ENCODE measurements around the gene OSBPL5.
"Not testable (repeated sequence)": the region's sequence is repeated elsewhere in the genome, so short reads cannot be mapped to it uniquely, and the experiment has no call there.

Gene OSBPL5

DNA sequence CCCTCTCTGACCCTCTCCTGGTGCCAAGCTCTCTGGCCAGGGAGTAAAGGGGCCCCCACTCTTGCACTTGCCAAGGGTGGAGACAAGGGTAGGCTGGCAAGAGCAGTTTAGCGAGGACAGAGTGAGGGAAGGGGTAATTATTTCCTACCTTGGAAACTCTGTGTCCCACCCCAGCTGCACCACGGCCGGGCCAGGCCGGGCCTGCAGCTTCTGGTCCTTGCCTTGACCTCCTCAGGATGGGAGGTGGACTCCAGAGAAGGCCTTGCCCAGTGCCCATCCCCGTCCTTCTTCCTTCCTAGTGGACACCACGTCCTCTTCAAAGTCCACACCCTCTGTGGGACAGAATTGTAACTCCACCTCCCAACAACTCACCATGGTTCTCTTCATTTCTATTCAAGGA lies 18.4 kb upstream of the OSBPL5 start:
- DNase-seq (ENCODE audit: low read depth in 2 of 2, low spot score in 1 of 2): no peak

DNA sequence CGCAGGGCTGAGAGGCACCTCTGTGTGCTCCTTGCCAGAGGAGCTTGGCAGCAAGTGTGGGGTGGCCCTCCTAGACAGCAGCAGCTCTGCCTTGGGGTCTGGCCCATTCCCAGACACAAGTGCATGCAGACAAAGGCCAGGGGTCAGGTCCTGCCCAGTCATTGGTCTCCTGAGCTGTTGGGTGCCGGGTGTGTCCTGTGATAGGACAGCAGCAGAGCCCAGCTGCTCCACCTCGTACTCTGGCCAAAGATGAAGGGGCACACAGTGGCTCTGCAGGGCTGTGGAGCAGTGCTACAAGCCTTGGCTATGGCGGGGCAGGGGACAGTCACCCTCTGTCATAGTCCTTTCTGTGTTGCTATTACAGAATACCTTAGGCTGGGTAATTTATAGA lies 17.3 kb upstream of the OSBPL5 start:
- no peak for DNase-seq (ENCODE audit: low read depth in 2 of 2, low spot score in 1 of 2)

DNA sequence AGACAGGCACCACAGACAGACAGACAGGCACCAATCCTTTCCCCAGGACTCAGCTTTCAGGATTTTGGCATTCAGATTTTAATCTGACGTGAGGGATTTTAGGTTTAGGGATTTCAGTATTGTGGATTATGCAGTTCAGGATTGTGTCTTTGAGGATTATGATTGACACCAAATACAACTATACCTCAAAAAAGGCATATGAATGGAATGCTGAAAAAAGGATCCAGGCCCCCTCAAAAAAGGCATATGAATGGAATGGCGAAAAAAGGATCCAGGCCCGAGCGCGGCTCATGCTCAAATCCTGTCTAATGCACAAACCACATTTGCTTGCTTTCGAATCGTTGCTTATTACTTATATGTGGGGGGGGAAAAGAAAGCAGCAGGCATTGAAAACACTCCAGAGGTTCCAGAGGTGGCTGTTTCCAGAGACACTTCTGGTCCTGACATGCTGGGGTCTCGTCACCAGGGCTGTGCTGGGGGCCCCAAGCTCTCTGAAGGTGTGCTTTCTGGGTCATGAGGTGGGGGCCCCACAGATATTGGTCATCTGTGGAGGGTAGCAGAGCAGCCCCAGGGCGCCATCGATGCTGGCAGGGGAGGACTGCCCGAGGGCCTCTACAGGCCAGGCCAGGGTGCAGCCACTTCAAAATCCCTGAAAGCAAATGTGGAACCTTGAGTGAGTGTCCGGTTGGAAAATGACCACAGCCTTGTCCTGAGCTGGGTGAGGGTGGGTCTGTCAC lies 16.8 kb upstream of the OSBPL5 start:
- DNase-seq (ENCODE audit: low read depth in 2 of 2, low spot score in 1 of 2): no peak

DNA sequence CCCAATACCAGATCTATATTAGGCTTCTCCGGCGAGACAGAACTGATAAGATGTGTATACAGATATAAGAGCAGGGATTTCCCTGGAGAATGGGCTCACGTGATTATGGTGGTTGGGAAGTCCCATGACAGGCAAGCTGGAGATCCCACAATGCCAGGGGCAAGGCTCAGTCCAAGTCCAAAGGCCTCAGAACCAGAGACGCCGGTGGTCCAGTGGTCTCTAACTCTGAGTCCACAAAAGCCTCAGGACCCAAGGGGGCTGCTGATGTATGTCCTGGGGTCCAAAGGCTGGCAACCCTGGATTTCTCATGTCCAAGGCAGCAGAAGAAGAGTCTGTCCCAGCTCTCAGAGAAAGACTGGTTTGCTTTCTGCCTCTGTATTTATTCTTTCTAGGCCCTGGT lies 15.8 kb upstream of the OSBPL5 start:
- no peak for DNase-seq (ENCODE audit: low read depth in 2 of 2, low spot score in 1 of 2)

DNA sequence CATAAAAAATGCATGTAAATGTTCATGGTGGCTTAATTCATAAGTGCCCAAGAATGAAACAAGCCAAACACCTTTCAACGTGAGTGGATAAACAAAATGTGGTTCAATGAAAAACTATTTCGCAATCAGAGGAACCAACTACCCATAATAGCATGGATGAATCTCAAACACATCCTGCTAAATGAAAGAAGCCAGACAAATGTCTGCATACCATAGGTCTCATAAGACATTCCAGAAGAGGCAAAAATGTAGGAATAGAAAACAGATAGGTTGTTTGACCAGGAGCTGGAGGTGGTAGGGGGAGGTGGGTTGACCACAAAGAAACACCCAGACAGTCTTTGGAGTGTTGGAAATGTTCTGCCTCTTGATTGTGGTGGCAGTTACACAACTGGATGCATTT lies 13.2 kb upstream of the OSBPL5 start:
- no peak for DNase-seq (ENCODE audit: low read depth in 2 of 2, low spot score in 1 of 2)

DNA sequence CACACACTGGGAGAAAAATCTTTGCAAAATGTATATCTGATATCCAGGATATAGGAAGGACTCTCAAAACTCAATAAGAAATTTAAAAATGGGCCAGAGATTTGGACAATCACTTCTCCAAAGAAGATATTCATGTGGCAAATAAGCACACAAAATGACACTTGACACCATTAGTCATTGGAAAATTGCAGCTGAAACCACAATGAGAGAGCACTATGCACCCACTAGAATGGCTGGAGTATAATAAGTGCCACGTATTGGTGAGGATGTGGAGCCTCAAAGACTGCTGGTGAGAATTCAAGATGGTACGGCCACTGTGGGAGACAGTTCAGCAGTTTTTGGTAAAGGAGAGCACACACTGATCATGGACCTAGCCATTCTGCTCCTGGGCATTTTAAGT lies 12.8 kb upstream of the OSBPL5 start:
- no peak for DNase-seq (ENCODE audit: low read depth in 2 of 2, low spot score in 1 of 2)

DNA sequence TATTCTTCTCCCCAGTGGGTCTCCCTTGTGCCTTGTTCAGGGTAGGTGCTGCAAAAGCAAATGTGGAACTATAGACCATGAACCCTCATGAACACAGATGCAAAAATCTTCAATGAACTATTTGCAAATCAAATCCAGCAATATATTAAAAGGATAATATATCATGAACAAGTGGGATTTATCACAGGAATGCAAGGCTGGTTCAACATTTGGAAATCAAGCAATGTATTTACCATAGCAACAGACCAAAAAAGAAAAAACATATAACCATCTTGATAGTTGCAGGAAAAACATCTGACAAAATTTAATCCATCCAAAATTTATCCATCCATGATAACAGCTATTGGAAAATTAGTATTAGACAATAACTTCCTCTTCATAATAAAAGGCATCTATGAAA lies 11.4 kb upstream of the OSBPL5 start:
- DNase-seq (ENCODE audit: low read depth in 2 of 2, low spot score in 1 of 2): no peak

DNA sequence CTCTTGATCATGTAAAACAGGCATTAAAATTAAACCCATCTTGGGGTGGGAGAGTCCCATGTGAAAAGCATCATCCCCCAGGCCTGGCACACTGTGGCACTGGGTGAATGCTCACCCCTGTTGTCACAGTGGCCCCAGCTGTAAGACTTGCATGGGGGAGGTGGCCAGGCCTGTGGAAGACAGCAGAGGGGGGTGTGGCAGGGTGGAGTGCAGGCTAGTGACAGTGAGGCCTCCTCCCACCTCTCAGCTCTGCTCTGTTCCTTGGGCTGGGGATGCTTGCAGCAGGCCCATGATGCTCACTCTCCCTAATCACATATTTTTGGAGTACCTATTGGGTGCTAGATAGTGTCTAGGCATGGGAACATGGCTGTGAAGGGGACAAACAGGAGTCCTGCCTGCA lies 10.1 kb upstream of the OSBPL5 start:
- DNase-seq (ENCODE audit: low read depth in 2 of 2, low spot score in 1 of 2): no peak

DNA sequence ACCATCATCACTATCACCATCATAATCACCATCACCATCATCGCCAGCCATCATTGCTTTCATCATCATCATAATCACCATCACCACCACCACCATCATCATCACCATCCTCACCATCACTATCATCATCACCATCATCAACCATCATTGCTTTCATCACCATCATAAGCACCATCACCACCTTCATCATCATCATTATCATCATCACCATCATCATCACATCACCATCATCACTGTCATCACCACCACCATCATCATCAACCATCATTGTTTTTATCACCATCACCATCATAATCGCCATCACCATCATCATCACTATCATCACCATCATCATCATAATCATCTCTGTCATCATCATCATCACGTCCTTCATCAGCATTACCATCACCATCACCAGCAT lies 9.3 kb upstream of the OSBPL5 start:
- DNase-seq (ENCODE audit: low read depth in 2 of 2, low spot score in 1 of 2): no peak

DNA sequence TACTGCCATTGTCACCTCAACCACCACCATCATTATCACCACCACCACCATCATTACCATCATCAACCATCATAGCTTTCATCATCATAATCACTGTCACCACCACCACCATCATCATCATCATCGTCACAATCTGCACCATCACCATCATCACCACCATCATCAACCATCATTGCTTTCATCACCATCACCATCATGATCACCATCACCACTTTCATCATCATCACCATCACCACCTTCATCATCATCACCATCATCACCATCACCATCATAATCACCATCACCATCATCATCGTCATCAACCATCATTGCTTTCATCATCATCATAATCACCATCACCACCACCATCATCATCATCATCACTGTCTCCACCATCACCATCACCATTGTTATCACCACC lies 8.7 kb upstream of the OSBPL5 start:
- no peak for DNase-seq (ENCODE audit: low read depth in 2 of 2, low spot score in 1 of 2)

DNA sequence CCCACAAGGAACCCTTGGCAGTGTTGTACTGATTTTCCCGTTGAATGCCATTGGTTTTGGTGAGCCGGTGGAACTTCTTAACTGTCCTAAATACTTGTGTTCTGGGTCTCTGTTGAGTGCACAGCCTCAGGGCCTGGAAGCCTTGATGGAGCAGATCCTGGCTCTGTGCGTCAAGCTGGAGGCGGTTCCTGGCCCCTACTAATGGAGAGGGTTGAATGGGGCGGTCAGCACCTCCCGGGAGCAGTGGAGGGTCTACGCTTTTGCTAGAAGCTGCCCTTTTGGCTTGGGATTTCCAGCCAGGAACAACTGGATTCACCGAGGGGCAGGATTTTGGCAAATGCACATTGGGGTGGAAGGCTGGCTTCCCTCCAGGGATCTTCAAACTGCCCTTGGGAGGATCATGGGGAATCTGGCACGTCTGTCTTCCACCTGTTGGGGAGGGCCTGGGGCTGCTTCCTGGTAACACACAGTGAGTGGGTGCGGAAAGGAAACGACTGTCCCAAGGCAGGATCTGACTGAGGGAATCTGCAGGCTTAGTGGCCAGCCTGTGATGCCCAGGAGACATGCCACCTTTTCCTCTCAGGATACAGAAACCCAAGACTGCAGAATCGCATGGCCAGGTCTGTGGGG lies 6.9 kb upstream of the OSBPL5 start:
- no peak for DNase-seq (ENCODE audit: low read depth in 2 of 2, low spot score in 1 of 2)

DNA sequence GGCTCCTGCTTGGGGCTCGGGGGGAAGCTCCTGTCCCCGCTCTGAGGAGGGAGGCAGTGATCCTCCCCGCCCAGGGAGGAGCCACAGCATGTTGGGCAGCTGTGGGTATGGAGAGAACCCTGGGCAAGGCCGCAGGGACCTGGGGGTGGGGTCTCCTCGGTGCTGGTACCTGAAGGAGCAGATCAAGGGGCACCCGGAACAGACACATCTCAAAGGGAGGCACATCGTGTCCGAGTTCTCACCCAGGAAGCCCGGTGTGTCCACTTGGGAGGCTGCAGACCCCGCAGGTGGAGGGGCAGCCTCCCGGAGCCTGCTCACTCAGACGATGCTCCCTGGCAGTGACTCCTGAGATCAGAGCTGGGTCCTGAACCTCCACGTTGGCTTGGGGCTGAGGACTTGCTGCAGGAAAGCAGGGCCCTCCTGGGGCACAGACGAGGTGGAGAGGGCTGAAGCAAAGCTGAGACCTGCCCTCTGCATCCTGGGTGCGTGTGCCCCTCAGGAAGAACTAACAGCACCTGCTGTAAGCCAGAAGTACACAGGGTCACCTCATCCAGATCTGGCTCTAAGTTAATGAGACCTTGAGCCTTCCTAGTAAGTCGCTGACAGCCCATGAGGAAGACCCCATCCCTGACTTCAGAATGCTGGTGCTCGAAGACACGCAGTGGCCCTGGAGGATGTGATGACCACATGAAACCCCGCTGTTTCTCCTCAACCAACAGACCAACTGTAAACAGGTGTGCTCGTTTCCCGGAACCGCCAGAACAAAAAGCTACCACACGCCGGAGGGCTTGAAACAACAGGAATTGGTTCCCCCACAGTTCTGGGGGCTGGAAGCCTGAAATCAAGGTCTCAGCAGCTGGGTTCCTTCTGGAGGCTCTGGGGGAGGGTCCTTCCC lies 5.9 kb upstream of the OSBPL5 start:
- no peak for DNase-seq (ENCODE audit: low read depth in 2 of 2, low spot score in 1 of 2)

DNA sequence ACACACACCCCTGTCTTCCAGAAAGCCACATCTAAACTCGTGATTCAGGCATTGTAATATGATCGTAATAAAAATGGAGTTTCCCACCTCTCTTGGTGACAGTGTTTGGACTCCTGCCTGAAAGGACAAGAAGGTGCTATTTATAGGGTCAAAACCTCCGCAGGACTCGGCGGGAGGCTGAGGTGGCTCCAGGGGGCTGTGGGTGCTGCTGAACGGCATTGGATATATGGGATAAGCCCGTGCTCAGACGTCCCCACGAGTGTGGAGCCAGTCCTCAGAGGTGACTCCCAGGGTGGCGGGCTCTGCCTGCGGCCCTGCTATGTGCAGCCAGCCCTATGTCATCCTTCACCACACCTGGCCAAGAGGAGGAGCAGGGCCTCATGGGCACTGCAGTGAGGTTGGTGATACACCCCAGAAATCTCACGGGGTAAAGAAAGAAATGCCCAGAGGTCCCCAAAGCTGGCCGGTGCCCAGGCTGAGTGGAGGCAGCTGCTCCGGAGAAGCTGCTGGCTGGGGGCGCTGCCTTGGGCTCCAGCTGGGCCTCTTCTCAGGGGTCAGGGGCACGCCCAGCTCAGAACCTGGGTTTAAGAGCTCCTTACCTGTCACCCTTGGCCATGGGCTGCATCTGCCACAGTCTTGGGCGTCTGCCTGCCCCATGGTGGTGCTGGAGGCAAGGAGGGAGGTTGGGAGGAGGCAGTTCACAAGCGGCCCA lies 5.1 kb upstream of the OSBPL5 start:
- DNase-seq (ENCODE audit: low read depth in 2 of 2, low spot score in 1 of 2): no peak

DNA sequence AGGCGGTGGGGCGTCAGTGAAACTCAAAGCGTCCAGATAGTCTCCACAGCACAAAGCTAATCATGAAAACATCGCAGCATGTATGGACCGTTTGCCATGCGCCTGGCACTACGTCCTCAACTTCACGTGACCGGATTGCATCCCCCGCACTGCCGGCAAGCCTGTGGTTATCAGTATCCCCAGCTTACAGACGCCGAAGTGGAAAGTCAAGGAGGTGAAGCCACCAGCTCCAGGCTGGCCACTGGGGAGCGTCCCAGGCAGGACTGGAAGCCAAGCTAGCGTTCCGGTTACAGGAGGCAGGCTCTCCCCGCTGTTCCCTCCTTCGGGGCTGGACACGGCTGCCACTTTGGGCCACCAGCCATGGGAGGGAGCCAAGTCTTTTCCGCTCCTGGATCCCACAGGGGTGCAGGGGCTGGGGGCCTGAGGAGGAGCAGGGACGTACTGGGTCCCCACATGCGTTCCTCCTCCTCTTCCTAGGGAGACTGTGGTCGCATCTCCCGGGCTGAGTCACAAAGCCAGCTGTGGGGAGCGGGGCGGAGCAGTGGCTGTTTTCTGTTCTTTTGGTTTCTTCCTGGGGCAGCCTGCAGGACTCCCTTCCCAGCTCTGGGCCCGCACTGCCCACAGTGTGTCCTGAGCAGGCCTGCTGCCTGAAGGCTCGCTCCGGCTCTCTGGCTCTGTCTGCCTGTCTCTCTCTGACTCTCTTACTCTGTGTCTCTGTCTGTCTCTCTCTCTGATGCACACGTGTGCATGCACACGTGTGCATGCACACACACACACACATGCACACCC lies 4.3 kb upstream of the OSBPL5 start:
- DNase-seq (ENCODE audit: low read depth in 2 of 2, low spot score in 1 of 2): no peak

DNA sequence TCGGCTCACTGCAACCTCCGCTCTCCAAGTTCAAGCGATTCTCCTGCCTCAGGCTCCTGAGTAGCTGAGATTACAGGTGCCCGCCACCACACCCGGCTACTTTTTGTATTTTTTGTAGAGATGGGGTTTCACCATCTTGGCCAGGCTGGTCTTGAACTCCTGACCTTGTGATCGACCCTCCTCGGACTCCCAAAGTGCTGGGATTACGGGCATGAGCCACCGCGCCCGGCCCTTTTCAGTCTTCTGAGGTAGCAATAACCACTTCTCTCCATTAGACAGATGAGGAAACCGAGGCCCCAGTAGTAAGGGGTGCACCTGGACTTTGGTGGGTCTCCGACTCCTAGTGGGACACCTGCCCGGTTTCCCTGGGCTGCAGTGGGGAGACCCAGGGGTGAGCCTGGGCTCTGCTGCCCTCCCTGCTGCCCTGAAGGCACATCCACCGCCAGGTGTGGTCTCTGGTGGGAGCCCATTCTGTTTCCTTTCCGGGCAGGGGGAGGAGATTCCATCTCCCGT lies 3.7 kb upstream of the OSBPL5 start:
- DNase-seq (ENCODE audit: low read depth in 2 of 2, low spot score in 1 of 2): not testable (repeated sequence)

DNA sequence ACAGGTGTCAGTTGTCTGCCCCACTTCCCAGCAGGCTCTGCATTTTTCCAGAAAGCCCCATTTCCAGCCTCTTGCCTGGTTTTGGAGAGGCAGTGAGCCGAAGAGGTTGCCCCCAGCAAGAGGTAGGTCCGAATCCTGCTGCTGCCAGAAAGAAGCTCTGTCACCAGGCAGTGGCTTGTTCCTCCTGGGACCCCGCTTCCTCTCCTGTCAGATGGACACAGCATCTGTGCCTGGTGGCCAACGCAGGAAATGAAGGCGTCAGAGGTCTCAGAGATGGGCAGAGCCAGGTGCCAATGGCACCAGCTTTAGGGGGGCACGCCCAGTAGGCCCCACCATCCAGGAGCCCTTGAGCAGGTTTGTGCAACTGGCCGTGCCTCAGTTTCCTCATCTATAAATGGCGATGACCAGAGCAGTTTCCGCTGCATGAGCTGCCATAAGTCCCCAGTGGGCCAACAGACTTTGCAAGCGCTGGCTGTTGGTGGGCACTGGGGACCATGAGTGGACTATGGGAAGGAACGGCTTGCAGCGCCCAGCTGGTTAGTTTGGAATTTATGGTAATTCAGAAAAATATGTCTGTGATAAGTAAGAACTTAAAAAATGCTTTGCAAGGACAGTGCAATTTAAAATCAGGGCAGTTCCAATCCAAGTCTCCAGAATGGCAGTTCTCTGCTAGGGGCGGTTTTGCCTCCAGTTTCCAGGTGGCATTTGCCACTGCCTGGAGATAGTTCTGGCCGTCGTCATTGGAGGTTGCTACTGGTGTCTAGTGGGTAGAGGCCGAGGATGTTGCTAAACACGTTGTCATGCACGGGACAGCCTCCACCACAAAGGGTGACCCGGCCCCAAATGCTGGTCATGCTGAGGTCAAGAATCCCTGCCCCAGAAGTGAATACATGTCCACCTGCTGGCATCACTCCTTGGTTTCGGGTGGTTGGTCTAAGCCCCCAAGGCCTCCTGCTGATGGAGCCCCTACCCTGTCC lies 2.3 kb upstream of the OSBPL5 start:
- no peak for DNase-seq (ENCODE audit: low read depth in 2 of 2, low spot score in 1 of 2)

DNA sequence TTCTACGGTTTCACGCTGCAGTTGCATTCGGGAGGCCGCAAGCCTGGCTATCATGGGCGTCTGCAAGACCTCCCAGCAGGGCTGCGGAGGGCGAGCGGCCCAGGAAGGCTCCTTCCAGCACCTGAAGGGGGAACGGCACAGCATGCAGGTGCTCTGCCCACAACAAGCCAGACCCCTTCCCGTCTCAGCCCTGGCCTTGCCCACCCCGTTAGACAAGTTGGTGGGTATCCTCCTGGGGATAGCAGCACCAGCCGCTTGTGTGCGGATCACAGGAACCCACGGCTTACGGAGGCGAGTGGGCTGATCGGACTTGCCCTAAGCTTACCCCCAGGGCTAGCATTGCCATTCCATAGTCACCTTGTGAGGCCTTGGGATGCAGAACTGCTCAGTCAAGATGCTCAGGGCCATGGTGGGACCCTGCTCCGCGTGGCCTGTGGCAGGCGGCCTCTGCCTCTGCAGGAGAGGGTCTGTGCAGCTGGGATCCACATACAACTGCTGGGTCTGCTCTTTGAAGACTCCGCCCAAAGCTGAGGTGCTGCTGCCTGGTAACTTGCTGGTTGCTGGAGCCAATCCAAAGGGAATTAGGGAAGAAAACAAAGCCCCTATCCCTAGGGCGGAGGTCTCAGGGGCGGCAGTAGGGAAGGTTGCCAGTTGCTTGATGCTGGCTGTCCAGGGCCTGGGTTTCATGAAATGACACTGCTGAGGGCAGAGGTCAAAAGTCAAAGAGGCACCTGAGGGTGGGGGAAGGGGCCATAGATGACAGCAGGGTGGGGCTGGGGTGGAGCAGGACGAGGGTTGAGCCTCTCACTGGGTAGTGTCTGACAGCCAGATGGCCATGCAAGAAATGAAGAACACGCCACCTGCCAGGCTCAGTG lies 1.4 kb upstream of the OSBPL5 start:
- DNase-seq (ENCODE audit: low read depth in 2 of 2, low spot score in 1 of 2): no peak

DNA sequence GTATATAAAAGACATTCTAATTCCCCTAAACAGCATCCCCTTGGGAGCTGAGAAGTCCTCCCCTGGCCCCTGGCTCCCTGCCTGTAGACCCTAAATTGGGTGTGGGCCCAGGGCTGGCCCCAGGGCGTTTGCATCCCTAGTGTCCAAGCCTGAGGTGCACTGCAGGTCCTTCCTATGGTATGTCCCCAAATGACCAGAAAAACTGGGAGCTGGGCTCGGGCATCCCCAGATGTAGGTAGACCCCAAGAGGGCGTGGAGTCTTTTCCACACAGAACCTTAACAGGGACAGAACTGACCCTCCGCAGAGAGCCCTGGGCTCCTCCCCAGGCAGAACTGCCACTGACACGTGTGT lies 782 bp upstream of the OSBPL5 start:
- DNase-seq (ENCODE audit: low read depth in 2 of 2, low spot score in 1 of 2): no peak

Data from stimulated activated CD8-positive, alpha-beta memory T cell treated with anti-CD3 and anti-CD28 coated beads, Interleukin-4, amount 100 ng/mL, for 4 hours (primary cell).